ENCODE measurements around the gene DAPK2. TPM values are rescaled to one million over a fixed set of nuclear protein-coding genes. Genes with fewer than 3 reads are reported as not detected.

Gene DAPK2
- total RNA-seq, 1 donor: 2.2 TPM

- peaks cover 66% of the 10 kb centered on the region for H3K4me1 ChIP-seq (ENCODE audit: insufficient read depth, low read length)
- no peaks in the 10 kb centered on the region for H3K9me3 ChIP-seq (ENCODE audit: low read depth, low read length)
- no peak overlapping the region for H3K4me3 ChIP-seq (ENCODE audit: low read length)
- H3K27me3 ChIP-seq (ENCODE audit: insufficient read depth, low read length): no peaks in the 10 kb centered on the region
These were observed 62.0 kb downstream of the DAPK2 start for GRCh38 chr15:63984331-63984730.

- H3K4me3 ChIP-seq (ENCODE audit: low read length): no peak overlapping the region
- no peaks in the 10 kb centered on the region for H3K9me3 ChIP-seq (ENCODE audit: low read depth, low read length)
- peaks cover 55% of the 10 kb centered on the region for H3K4me1 ChIP-seq (ENCODE audit: insufficient read depth, low read length)
- no peaks in the 10 kb centered on the region for H3K27me3 ChIP-seq (ENCODE audit: insufficient read depth, low read length)
These were observed 63.1 kb downstream of the DAPK2 start for GRCh38 chr15:63983061-63983711.

- Histone ChIP-seq H3K4me1 (ENCODE audit: insufficient read depth, low read length) (peaks cover 47% of the 10 kb centered on the region), H3K9me3 (ENCODE audit: low read depth, low read length) (no peaks in the 10 kb centered on the region), H3K27me3 (ENCODE audit: insufficient read depth, low read length) (no peaks in the 10 kb centered on the region), H3K4me3 (ENCODE audit: low read length) (no peak overlapping the region)
These were observed 63.9 kb downstream of the DAPK2 start for GRCh38 chr15:63982381-63982854.

GRCh38 chr15:63981596-63982320 lies 64.5 kb downstream of the DAPK2 start:
- no peaks in the 10 kb centered on the region for H3K27me3 ChIP-seq (ENCODE audit: insufficient read depth, low read length)
- H3K9me3 ChIP-seq (ENCODE audit: low read depth, low read length): no peaks in the 10 kb centered on the region
- peaks cover 40% of the 10 kb centered on the region for H3K4me1 ChIP-seq (ENCODE audit: insufficient read depth, low read length)
- no peak overlapping the region for H3K4me3 ChIP-seq (ENCODE audit: low read length)

- no peak overlapping the region for H3K4me3 ChIP-seq (ENCODE audit: low read length)
- peaks cover 16% of the 10 kb centered on the region for H3K4me1 ChIP-seq (ENCODE audit: insufficient read depth, low read length)
- H3K27me3 ChIP-seq (ENCODE audit: insufficient read depth, low read length): no peaks in the 10 kb centered on the region
- no peaks in the 10 kb centered on the region for H3K9me3 ChIP-seq (ENCODE audit: low read depth, low read length)
These were observed 67.0 kb downstream of the DAPK2 start for GRCh38 chr15:63979262-63979793.

- Histone ChIP-seq H3K4me3 (ENCODE audit: low read length) (no peak overlapping the region), H3K9me3 (ENCODE audit: low read depth, low read length) (no peaks in the 10 kb centered on the region)
These were observed 67.6 kb downstream of the DAPK2 start for GRCh38 chr15:63978511-63979261.

GRCh38 chr15:63977119-63977518 lies 69.2 kb downstream of the DAPK2 start:
- Histone ChIP-seq H3K27me3 (ENCODE audit: insufficient read depth, low read length) (no peaks in the 10 kb centered on the region), H3K4me3 (ENCODE audit: low read length) (no peak overlapping the region), H3K4me1 (ENCODE audit: insufficient read depth, low read length) (no peaks in the 10 kb centered on the region), H3K9me3 (ENCODE audit: low read depth, low read length) (no peaks in the 10 kb centered on the region)

More at GRCh38 chr15:63978511-63979261, 67.6 kb downstream of the DAPK2 start:
- Histone ChIP-seq H3K4me1 (ENCODE audit: insufficient read depth, low read length) (peaks cover 10% of the 10 kb centered on the region), H3K27me3 (ENCODE audit: insufficient read depth, low read length) (no peaks in the 10 kb centered on the region)

- Histone ChIP-seq H3K27me3 (ENCODE audit: insufficient read depth, low read length) (no peaks in the 10 kb centered on the region), H3K4me3 (ENCODE audit: low read length) (no peak overlapping the region), H3K4me1 (ENCODE audit: insufficient read depth, low read length) (peaks cover 28% of the 10 kb centered on the region), H3K9me3 (ENCODE audit: low read depth, low read length) (no peaks in the 10 kb centered on the region)
These were observed 72.3 kb downstream of the DAPK2 start for GRCh38 chr15:63974021-63974420.

- no peak overlapping the region for H3K4me3 ChIP-seq (ENCODE audit: low read length)
- H3K27me3 ChIP-seq (ENCODE audit: insufficient read depth, low read length): no peaks in the 10 kb centered on the region
- peaks cover 28% of the 10 kb centered on the region for H3K4me1 ChIP-seq (ENCODE audit: insufficient read depth, low read length)
- H3K9me3 ChIP-seq (ENCODE audit: low read depth, low read length): no peaks in the 10 kb centered on the region
These were observed 72.9 kb downstream of the DAPK2 start for GRCh38 chr15:63973212-63974009.

GRCh38 chr15:63972801-63973200 lies 73.5 kb downstream of the DAPK2 start:
- Histone ChIP-seq H3K4me1 (ENCODE audit: insufficient read depth, low read length) (peaks cover 28% of the 10 kb centered on the region), H3K27me3 (ENCODE audit: insufficient read depth, low read length) (no peaks in the 10 kb centered on the region), H3K4me3 (ENCODE audit: low read length) (no peak overlapping the region), H3K9me3 (ENCODE audit: low read depth, low read length) (no peaks in the 10 kb centered on the region)

GRCh38 chr15:63971904-63972303 lies 74.4 kb downstream of the DAPK2 start:
- H3K4me1 ChIP-seq (ENCODE audit: insufficient read depth, low read length): peaks cover 28% of the 10 kb centered on the region
- H3K9me3 ChIP-seq (ENCODE audit: low read depth, low read length): no peaks in the 10 kb centered on the region
- no peaks in the 10 kb centered on the region for H3K27me3 ChIP-seq (ENCODE audit: insufficient read depth, low read length)
- H3K4me3 ChIP-seq (ENCODE audit: low read length): no peak overlapping the region

GRCh38 chr15:63971427-63971805 lies 74.9 kb downstream of the DAPK2 start:
- H3K27me3 ChIP-seq (ENCODE audit: insufficient read depth, low read length): no peaks in the 10 kb centered on the region
- H3K4me1 ChIP-seq (ENCODE audit: insufficient read depth, low read length): peaks cover 28% of the 10 kb centered on the region
- H3K9me3 ChIP-seq (ENCODE audit: low read depth, low read length): no peaks in the 10 kb centered on the region
- no peak overlapping the region for H3K4me3 ChIP-seq (ENCODE audit: low read length)

GRCh38 chr15:63970621-63971426 lies 75.5 kb downstream of the DAPK2 start:
- H3K4me1 ChIP-seq (ENCODE audit: insufficient read depth, low read length): peaks cover 28% of the 10 kb centered on the region
- H3K9me3 ChIP-seq (ENCODE audit: low read depth, low read length): no peaks in the 10 kb centered on the region
- no peak overlapping the region for H3K4me3 ChIP-seq (ENCODE audit: low read length)
- no peaks in the 10 kb centered on the region for H3K27me3 ChIP-seq (ENCODE audit: insufficient read depth, low read length)

Data from mononuclear cell (primary cell).